Stimulated activated CD8-positive, alpha-beta memory T cell treated with anti-CD3 and anti-CD28 coated beads, Interleukin-4, amount 100 ng/mL, for 1 hour (primary cell): Measurements from ENCODE around the gene CYP2W1.

Experiments
- DNase-seq, 2 donors: peaks; one replicate each; pipeline ENCODE4 v3.0.0-alpha.2; 2020; ENCODE audit warnings: low read depth in 2 of 2, low spot score in 1 of 2

The CYP2W1 gene

DNA sequence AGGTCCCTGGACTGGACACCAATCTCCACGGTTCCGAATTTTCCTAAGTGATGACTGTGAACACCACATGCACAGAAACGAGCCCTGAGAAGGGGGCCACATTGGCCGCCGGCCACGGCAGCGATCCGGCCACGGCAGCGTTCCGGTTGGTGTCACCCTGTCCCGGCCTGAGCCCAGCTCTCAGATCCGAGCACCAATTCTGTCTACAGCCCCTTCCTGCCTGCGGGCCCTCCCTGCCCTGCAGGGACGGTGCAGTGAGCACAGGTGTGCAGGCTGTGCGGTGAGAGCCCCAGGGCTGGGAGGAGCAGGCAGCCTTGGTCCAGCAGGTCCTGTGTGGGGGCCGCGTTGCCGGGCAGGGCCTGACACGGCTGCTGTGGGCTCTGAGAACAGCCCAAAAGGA is 31.7 kb downstream of the CYP2W1 start:
- DNase-seq = no peak

GRCh38 chr7:1015196-1016121 is 32.5 kb downstream of the CYP2W1 start:
- DNase-seq = no peak

GRCh38 chr7:1016577-1017531 is 33.9 kb downstream of the CYP2W1 start:
- no peak for DNase-seq

DNA sequence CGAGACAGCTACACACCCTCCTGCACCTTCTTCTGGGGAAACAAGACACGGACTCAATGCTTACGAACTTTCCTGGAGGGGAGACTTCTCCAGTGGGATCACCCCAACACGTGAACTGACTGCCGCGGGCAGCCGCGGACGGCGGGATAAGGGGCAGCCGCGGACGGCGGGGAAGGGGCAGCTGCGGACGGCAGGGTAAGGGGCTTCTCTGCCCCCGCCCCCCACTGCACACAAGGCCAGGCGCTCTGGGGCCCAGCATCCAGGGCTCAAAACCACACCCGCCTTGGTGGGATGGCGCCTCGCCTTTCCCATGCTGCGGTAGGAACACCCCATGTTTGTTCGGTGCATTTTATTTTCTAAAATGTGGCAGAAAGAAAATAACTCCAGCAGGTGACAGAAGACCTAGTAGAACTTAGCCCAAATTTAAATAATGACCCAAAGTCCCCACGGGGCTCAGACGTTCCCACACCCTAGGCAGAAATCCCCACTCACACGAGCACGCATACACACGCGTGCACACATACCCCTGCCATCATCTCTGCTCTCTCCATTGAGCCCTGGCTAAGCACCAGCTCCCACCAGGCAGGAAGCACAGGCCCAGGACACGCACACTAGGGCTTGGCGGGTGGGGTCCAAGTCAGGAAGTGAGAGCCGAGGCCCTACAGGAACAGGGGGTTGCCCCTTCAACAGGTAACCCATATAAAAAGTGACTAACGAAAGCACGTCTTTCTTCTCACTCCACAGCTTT is 34.8 kb downstream of the CYP2W1 start:
- no peak for DNase-seq

- DNase-seq = no peak
Observed at GRCh38 chr7:1018334-1018695, 35.3 kb downstream of the CYP2W1 start.

DNA sequence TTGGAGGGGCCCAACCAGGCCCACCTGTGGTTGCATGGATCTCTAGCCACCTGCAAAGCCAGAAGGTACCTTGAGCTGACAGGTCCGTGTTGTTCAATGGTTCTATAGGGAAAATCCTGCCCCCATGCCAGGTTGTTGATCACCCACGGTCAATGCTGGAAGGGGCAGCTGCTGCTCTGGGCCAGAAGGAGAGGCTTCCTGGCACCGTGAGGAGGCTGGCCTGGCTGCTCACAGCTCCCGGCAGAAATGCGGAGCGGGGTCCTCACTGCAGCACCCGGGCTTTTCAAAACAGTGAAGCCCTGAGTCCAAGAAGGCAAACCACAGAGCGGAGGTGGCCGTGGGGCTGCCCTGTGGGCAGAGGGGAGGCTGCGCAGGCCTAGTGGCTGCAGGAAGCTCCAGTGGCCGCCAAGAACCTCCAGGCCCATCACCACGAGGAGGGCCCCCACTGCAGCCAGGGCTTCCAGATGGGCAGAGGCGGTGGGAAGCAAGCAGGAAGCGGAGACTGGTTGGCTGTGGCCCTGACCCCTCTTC is 36.3 kb downstream of the CYP2W1 start:
- no peak for DNase-seq

DNA sequence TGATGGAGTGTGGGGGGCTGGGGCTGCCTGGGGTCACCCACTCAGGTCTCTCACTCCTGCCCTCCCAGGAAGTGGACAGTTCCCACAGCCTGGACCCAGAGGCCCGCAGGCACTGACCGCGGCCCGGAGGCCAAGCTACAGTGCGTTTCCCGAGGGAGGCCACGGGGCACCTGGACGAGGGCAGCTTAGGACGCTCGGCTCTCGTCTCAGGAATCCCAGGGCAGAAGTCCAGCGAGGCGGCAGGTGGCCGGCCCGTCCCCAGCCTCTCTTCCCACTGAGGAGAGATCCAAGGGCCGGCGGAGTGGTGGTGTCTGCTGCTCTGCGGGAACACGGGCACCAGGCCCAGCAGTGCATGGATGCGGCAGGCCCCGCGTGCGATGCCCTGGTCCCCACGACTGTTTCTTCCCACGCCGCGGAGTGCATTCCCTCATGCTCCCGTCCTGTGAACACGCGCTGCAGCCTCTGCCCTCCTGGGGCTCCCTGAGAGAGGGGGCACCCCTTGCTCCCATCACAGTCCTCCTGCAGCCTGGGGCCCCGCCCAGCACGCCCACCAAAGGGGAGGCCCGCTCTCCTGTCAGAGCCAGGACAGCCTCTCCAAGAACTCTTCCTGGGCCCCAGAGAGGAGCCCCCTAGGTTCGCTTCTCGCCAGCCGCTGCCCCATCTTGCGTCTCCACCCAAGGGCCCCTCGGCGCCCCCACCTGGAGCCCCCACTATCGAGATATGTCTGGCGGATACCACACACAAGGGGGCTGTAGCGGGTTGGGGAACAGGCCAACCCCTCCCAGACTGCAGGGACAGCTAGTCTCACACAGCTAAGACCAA is 37.0 kb downstream of the CYP2W1 start:
- DNase-seq = no peak

DNA sequence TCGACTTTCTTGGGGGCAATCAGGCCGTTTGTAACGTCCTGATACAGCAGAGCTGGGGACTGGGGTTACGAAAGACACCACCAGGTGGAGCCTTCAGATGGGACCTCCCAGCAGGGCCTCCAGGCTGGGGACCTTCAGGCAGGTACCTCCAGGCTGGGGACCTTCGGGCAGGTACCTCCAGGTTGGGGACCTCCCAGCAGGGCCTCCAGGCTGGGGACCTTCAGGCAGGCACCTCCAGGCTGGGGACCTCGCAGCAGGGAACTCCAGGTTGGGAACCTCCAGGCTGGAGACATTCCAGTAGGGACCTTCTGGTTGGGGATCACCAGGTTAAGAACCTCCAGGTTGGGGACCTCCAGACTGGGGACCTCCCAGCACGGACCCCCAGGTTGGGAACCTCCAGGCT is 37.9 kb downstream of the CYP2W1 start:
- no peak for DNase-seq

- no peak for DNase-seq
Observed at GRCh38 chr7:1021366-1021765, 38.4 kb downstream of the CYP2W1 start.

- no peak for DNase-seq
Observed at GRCh38 chr7:1021931-1022330, 39.0 kb downstream of the CYP2W1 start.

DNA sequence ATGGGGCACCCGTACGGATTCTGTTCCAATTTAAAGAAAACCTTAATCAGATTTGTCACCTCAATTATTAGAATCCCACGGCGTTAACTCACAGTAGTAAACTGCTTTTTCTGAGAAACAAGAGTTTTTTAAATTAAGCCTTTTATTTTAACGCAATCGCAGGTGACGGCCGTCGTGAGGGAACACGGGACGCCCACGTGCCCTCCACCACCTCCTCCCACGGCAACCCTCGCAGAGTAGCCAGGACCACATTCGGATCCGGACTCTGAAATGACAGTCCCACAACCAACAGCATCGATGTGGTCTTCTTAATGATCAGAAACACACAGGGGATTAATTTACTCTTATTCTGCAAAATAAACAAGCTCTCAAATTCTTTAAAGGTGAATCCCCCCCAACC is 39.4 kb downstream of the CYP2W1 start:
- no peak for DNase-seq

DNA sequence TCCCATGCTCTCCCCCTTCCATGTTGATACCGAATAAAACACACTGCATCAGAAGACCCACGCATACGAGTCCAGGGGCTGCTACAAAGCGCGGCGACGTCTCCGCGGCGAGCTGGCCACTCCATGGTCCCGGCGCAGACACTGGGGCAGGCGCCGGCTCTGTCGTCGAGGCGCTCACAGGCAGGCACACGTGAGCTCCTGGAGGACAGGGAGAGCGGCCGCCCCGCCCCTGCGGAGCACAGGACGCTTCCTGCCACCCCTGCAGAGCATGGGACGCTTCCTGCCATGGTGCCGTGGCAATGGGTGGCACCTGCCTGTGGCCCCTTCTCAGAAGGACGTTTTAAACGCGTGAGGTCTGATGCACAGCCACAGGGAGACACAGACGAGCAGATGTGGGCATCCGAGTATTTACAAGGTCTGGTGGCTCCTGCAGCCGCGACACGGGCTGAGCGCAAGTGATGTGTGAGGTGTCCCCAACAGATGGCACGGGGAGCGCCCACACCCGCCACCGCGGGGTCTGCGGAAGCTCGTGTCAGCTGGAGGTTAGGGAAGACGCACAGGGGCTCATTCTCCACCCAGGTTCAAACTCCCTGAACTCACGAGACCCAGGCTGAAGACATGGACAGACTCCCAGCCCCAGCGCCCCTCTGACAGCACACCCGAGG is 40.0 kb downstream of the CYP2W1 start:
- DNase-seq = no peak

- no peak for DNase-seq
Observed at GRCh38 chr7:1024331-1024841, 41.4 kb downstream of the CYP2W1 start.

GRCh38 chr7:1024876-1025742 is 42.1 kb downstream of the CYP2W1 start:
- DNase-seq = no peak

DNA sequence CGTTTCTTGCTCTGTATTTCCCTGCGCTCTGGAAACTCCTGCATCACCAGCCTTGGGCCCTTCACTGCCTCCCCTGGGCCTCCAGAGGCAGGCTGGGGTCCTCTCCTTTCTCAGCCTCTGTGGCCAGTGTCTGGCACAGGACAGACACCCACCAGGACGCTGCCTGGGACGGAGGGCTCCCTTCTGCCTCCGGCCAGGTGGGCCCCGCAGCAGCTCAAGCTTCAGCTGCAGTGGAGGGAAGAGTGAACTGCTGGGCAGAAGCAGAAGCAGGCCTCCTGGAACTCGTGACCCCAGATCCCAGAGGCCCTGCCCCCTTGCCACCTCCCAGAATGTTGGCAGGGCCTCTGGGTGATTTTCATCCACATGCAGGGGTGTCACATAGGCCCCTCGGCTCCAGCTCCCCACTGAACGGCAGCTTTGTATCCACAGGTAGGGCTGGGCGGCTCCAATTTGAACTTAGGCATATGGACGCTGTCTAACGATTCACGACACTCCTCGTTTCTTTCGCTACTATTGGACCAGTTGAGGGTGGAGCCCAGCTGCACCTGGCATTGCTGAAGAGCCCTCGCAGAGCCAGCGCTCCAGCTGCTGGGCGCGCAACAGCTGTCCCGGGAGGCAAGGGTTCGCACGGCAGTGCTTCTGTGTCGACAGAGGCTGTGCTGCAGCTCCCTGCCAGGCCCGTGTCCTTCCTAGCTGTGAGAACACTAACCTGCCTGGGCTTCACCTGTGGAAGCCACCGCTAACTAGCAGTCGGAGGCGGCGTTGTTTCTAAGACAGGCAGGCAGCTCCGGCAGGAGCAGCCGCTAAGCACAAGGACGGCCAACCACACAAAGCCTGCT is 43.0 kb downstream of the CYP2W1 start:
- no peak for DNase-seq

GRCh38 chr7:1026721-1027161 is 43.8 kb downstream of the CYP2W1 start:
- no peak for DNase-seq

DNA sequence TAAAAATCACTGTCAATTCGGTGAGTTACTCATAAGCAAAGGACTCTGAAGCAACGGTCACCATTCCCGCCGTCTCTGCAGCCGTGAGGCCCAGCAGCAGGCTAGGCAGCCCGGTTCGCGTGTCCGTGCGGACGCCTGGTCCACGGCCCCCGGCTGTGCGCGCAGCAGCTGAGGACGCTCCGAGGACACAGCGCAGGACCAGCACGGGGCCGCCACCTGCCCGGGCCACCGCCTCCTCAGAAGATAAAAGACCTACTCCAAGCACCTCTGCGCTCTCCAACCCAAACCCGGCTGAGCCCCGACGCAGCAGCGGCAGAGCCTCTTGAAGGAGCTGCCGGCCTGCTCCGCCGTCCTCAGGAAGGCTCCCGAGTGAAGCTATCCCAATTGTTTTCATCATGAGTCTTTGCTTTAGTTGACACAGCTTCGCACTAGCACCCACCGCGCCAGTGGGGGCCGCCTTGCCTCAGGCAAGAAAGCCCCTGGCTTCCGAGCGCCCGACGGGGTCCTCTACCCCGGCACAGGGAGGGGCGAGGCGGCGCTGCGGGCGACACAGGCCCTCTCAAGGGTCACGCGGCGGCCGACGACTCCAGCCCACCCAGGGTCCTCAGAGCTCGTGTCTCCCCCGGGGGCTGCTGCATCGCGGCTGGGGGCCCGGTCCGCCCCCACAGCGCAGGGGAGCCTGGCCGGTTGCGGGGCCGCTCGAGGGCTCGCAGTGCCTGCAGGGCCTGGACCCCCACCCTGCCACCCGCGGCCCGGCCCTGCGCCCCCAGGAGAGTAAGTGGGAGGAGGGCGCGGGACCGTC is 44.5 kb downstream of the CYP2W1 start:
- no peak for DNase-seq
